ENCODE data around the gene LRWD1. TPM values are rescaled to one million over a fixed set of nuclear protein-coding genes. Genes with fewer than 3 reads are reported as not detected.
"Not testable (repeated sequence)": the region's sequence is repeated elsewhere in the genome, so short reads cannot be mapped to it uniquely, and the experiment has no call there.

The LRWD1 gene
- total RNA-seq, 1 experiment from 2014 or later, result 15.2 TPM

- H3K27me3 ChIP-seq (ENCODE audit: low read length); H3K79me2 ChIP-seq (ENCODE audit: low read length); H3K9me3 ChIP-seq (ENCODE audit: low read length); H3K4me1 ChIP-seq (ENCODE audit: low read length); H2AFZ ChIP-seq (ENCODE audit: low read length); H3K27ac ChIP-seq (ENCODE audit: low read length); H3K9me2 ChIP-seq (replicated peaks; ENCODE audit: insufficient read depth, low read length); H4K20me1 ChIP-seq (ENCODE audit: insufficient read depth, low read depth, low read length); H3K36me3 ChIP-seq (ENCODE audit: insufficient read depth, low read length): not testable (repeated sequence)
- Histone ChIP-seq H3K9ac (ENCODE audit: low read length) (peak within 1 kb of the TSS; percentile 58), H3K4me2 (ENCODE audit: low read depth, low read length, poor library complexity, severe bottlenecking) (peak within 1 kb of the TSS; percentile 51), H3K4me3 (ENCODE audit: low read length) (peak within 1 kb of the TSS; percentile 62; the same call in 1 of the 2 replicates)
- peak; percentile 94 for DNase-seq
Measured at GRCh38 chr7:102478314-102479208, 13.8 kb downstream of the LRWD1 start, which contains the start of gene POLR2J. Gene POLR2J, minus strand, starts transcription at chr7:102478922. Its CDS starts 62 bp downstream, at chr7:102478860.

GRCh38 chr7:102479209-102479584 lies 14.4 kb downstream of the LRWD1 start:
- not testable (repeated sequence) for H3K4me1 ChIP-seq (ENCODE audit: low read length); H3K27me3 ChIP-seq (ENCODE audit: low read length); H3K9ac ChIP-seq (ENCODE audit: low read length); H3K9me3 ChIP-seq (ENCODE audit: low read length); DNase-seq; H3K79me2 ChIP-seq (ENCODE audit: low read length); H3K4me2 ChIP-seq (ENCODE audit: low read depth, low read length, poor library complexity, severe bottlenecking); H3K27ac ChIP-seq (ENCODE audit: low read length); H3K36me3 ChIP-seq (ENCODE audit: insufficient read depth, low read length); H3K4me3 ChIP-seq (ENCODE audit: low read length); H3K9me2 ChIP-seq (replicated peaks; ENCODE audit: insufficient read depth, low read length); H4K20me1 ChIP-seq (ENCODE audit: insufficient read depth, low read depth, low read length); H2AFZ ChIP-seq (ENCODE audit: low read length)

GRCh38 chr7:102479982-102480637 lies 15.3 kb downstream of the LRWD1 start:
- H3K4me2 ChIP-seq (ENCODE audit: low read depth, low read length, poor library complexity, severe bottlenecking); H4K20me1 ChIP-seq (ENCODE audit: insufficient read depth, low read depth, low read length); H2AFZ ChIP-seq (ENCODE audit: low read length); H3K9me3 ChIP-seq (ENCODE audit: low read length); H3K27me3 ChIP-seq (ENCODE audit: low read length); H3K27ac ChIP-seq (ENCODE audit: low read length); H3K9ac ChIP-seq (ENCODE audit: low read length); H3K4me3 ChIP-seq (ENCODE audit: low read length); H3K79me2 ChIP-seq (ENCODE audit: low read length); H3K36me3 ChIP-seq (ENCODE audit: insufficient read depth, low read length); H3K4me1 ChIP-seq (ENCODE audit: low read length); H3K9me2 ChIP-seq (replicated peaks; ENCODE audit: insufficient read depth, low read length); DNase-seq: not testable (repeated sequence)

- H3K4me3 ChIP-seq (ENCODE audit: low read length); H4K20me1 ChIP-seq (ENCODE audit: insufficient read depth, low read depth, low read length); H3K9ac ChIP-seq (ENCODE audit: low read length); H3K9me2 ChIP-seq (replicated peaks; ENCODE audit: insufficient read depth, low read length); H3K4me1 ChIP-seq (ENCODE audit: low read length); H3K36me3 ChIP-seq (ENCODE audit: insufficient read depth, low read length); DNase-seq; H2AFZ ChIP-seq (ENCODE audit: low read length); H3K9me3 ChIP-seq (ENCODE audit: low read length); H3K79me2 ChIP-seq (ENCODE audit: low read length); H3K27me3 ChIP-seq (ENCODE audit: low read length); H3K4me2 ChIP-seq (ENCODE audit: low read depth, low read length, poor library complexity, severe bottlenecking); H3K27ac ChIP-seq (ENCODE audit: low read length): not testable (repeated sequence)
Measured at GRCh38 chr7:102481962-102482361, 17.2 kb downstream of the LRWD1 start.

- not testable (repeated sequence) for H3K36me3 ChIP-seq (ENCODE audit: insufficient read depth, low read length); H3K79me2 ChIP-seq (ENCODE audit: low read length); H3K9me2 ChIP-seq (replicated peaks; ENCODE audit: insufficient read depth, low read length); H3K9ac ChIP-seq (ENCODE audit: low read length); H4K20me1 ChIP-seq (ENCODE audit: insufficient read depth, low read depth, low read length); H3K27ac ChIP-seq (ENCODE audit: low read length); H3K9me3 ChIP-seq (ENCODE audit: low read length); DNase-seq; H3K4me3 ChIP-seq (ENCODE audit: low read length); H3K27me3 ChIP-seq (ENCODE audit: low read length); H3K4me2 ChIP-seq (ENCODE audit: low read depth, low read length, poor library complexity, severe bottlenecking); H2AFZ ChIP-seq (ENCODE audit: low read length); H3K4me1 ChIP-seq (ENCODE audit: low read length)
Measured at GRCh38 chr7:102484317-102484716, 19.5 kb downstream of the LRWD1 start.

GRCh38 chr7:102490529-102491075 lies 25.8 kb downstream of the LRWD1 start:
- not testable (repeated sequence) for H3K4me2 ChIP-seq (ENCODE audit: low read depth, low read length, poor library complexity, severe bottlenecking); H3K4me3 ChIP-seq (ENCODE audit: low read length); H3K27me3 ChIP-seq (ENCODE audit: low read length); H3K9me3 ChIP-seq (ENCODE audit: low read length); H3K9me2 ChIP-seq (replicated peaks; ENCODE audit: insufficient read depth, low read length); H3K79me2 ChIP-seq (ENCODE audit: low read length); H3K27ac ChIP-seq (ENCODE audit: low read length); H3K36me3 ChIP-seq (ENCODE audit: insufficient read depth, low read length); DNase-seq; H2AFZ ChIP-seq (ENCODE audit: low read length); H3K4me1 ChIP-seq (ENCODE audit: low read length); H3K9ac ChIP-seq (ENCODE audit: low read length); H4K20me1 ChIP-seq (ENCODE audit: insufficient read depth, low read depth, low read length)

GRCh38 chr7:102493220-102493935 lies 28.6 kb downstream of the LRWD1 start:
- DNase-seq; H3K36me3 ChIP-seq (ENCODE audit: insufficient read depth, low read length); H4K20me1 ChIP-seq (ENCODE audit: insufficient read depth, low read depth, low read length); H3K9ac ChIP-seq (ENCODE audit: low read length); H3K27ac ChIP-seq (ENCODE audit: low read length); H3K4me3 ChIP-seq (ENCODE audit: low read length); H3K9me3 ChIP-seq (ENCODE audit: low read length); H2AFZ ChIP-seq (ENCODE audit: low read length); H3K4me2 ChIP-seq (ENCODE audit: low read depth, low read length, poor library complexity, severe bottlenecking); H3K4me1 ChIP-seq (ENCODE audit: low read length); H3K9me2 ChIP-seq (replicated peaks; ENCODE audit: insufficient read depth, low read length); H3K27me3 ChIP-seq (ENCODE audit: low read length); H3K79me2 ChIP-seq (ENCODE audit: low read length): not testable (repeated sequence)

- not testable (repeated sequence) for H4K20me1 ChIP-seq (ENCODE audit: insufficient read depth, low read depth, low read length); H3K79me2 ChIP-seq (ENCODE audit: low read length); H3K9ac ChIP-seq (ENCODE audit: low read length); H3K9me2 ChIP-seq (replicated peaks; ENCODE audit: insufficient read depth, low read length); H3K4me2 ChIP-seq (ENCODE audit: low read depth, low read length, poor library complexity, severe bottlenecking); H3K27ac ChIP-seq (ENCODE audit: low read length); H3K4me3 ChIP-seq (ENCODE audit: low read length); DNase-seq; H3K9me3 ChIP-seq (ENCODE audit: low read length); H3K27me3 ChIP-seq (ENCODE audit: low read length); H3K36me3 ChIP-seq (ENCODE audit: insufficient read depth, low read length); H2AFZ ChIP-seq (ENCODE audit: low read length); H3K4me1 ChIP-seq (ENCODE audit: low read length)
Measured at GRCh38 chr7:102494026-102494425, 29.2 kb downstream of the LRWD1 start.

Data from Karpas-422 (cell line).